Dermis microvascular lymphatic vessel endothelial cell (primary cell): ENCODE data around the gene SGF29. TPM values are rescaled to one million over a fixed set of nuclear protein-coding genes. Genes with fewer than 3 reads are reported as not detected.

Experiments used
- total RNA-seq: library from RNA; depleted of rRNA; stranded (reverse); fragments of >200 nt; gene quantifications from 2 replicates; pipeline ENCODE4 v1.2.1, GENCODE V29; 2014

SGF29 gene
- total RNA-seq, 1 donor from 2014 or later, result 5.3 TPM

Other genes starting within 250 kb of the SGF29 start
- not detected in 2 replicates for gene NPIPB6, start 190.4 kb upstream of the SGF29 start, total RNA-seq
- gene EIF3CL, start 150.1 kb upstream of the SGF29 start, total RNA-seq, result 157 and 212 TPM in 2 replicates
- not detected in 2 replicates for gene NPIPB7, start 81.6 kb upstream of the SGF29 start, total RNA-seq
- gene CLN3, start 61.8 kb upstream of the SGF29 start, total RNA-seq, result 13.1 and 18.8 TPM in 2 replicates
- gene APOBR, start 59.3 kb upstream of the SGF29 start, total RNA-seq, result under 0.01 TPM in 1 of 2 replicates, not detected in the other
- not detected in 2 replicates for gene IL27, start 47.1 kb upstream of the SGF29 start, total RNA-seq
- 1.4 and 9.0 TPM in 2 replicates for gene NUPR1, start 14.9 kb upstream of the SGF29 start, total RNA-seq
- not detected in 2 replicates for gene SULT1A2, start 43.1 kb downstream of the SGF29 start, total RNA-seq
- 2.4 and 4.0 TPM in 2 replicates for gene SULT1A1, start 56.1 kb downstream of the SGF29 start, total RNA-seq
- 0.13 and 0.26 TPM in 2 replicates for gene NPIPB8, start 84.1 kb downstream of the SGF29 start, total RNA-seq
- 255 and 283 TPM in 2 replicates for gene EIF3C, start 157.5 kb downstream of the SGF29 start, total RNA-seq
- 0.77 and 1.3 TPM in 2 replicates for gene NPIPB9, start 197.9 kb downstream of the SGF29 start, total RNA-seq